ENCODE data around the gene DNAJC27.

DNAJC27 gene

GRCh38 chr2:24920098-24920808 lies 51.5 kb downstream of the DNAJC27 start, which contains the start of gene ADCY3:
Gene ADCY3 (minus strand): TSS chr2:24920237. CDS start chr2:24918987, 1,250 bp downstream.
- Histone ChIP-seq H3K4me1 (ENCODE audit: control insufficient read depth in 2 of 2, insufficient read depth in 2 of 2, low read length in 2 of 2) (peaks cover 16 to 21% of the 10 kb centered on the region in 2 donors), H3K27ac (ENCODE audit: low read depth in 2 of 2, low read length in 2 of 2) (peak within 1 kb of the TSS; percentile 24 to 49)

GRCh38 chr2:24919506-24920097 lies 52.2 kb downstream of the DNAJC27 start:
- Histone ChIP-seq H3K9ac (ENCODE audit: low read depth in 1 of 2, low read length in 2 of 2) (peak overlapping the region; percentile 35 to 67), H3K36me3 (ENCODE audit: control insufficient read depth in 2 of 2, insufficient read depth in 2 of 2, low read length in 2 of 2) (no peaks in the 10 kb centered on the region), H3K9me3 (ENCODE audit: control insufficient read depth in 2 of 2, low read length in 2 of 2) (no peaks in the 10 kb centered on the region), H3K27me3 (ENCODE audit: control insufficient read depth in 2 of 2, insufficient read depth in 2 of 2, low read length in 2 of 2) (no peaks in the 10 kb centered on the region), H3K4me1 (ENCODE audit: control insufficient read depth in 2 of 2, insufficient read depth in 2 of 2, low read length in 2 of 2) (peaks cover 20 to 25% of the 10 kb centered on the region in 2 donors), H3K4me3 (ENCODE audit: low read length in 2 of 2) (peak overlapping the region; percentile 58 to 76), H3K27ac (ENCODE audit: low read depth in 2 of 2, low read length in 2 of 2) (peak overlapping the region; percentile 24 to 49)

More at GRCh38 chr2:24920098-24920808, 51.5 kb downstream of the DNAJC27 start, which contains the start of gene ADCY3:
- Histone ChIP-seq H3K9ac (ENCODE audit: low read depth in 1 of 2, low read length in 2 of 2) (peak within 1 kb of the TSS; percentile 35 to 67), H3K27me3 (ENCODE audit: control insufficient read depth in 2 of 2, insufficient read depth in 2 of 2, low read length in 2 of 2) (no peaks in the 10 kb centered on the region), H3K4me3 (ENCODE audit: low read length in 2 of 2) (peak within 1 kb of the TSS; percentile 58 to 76), H3K36me3 (ENCODE audit: control insufficient read depth in 2 of 2, insufficient read depth in 2 of 2, low read length in 2 of 2) (no peaks in the 10 kb centered on the region), H3K9me3 (ENCODE audit: control insufficient read depth in 2 of 2, low read length in 2 of 2) (no peaks in the 10 kb centered on the region)

GRCh38 chr2:24919037-24919505 lies 52.7 kb downstream of the DNAJC27 start:
- Histone ChIP-seq H3K4me3 (ENCODE audit: low read length in 2 of 2) (peak overlapping the region; percentile 58 to 76), H3K9ac (ENCODE audit: low read depth in 1 of 2, low read length in 2 of 2) (peak overlapping the region; percentile 35 to 67), H3K27ac (ENCODE audit: low read depth in 2 of 2, low read length in 2 of 2) (peak overlapping the region; percentile 24 to 49)

GRCh38 chr2:24918326-24919036 lies 53.3 kb downstream of the DNAJC27 start:
- no peaks in the 10 kb centered on the region for H3K27me3 ChIP-seq (ENCODE audit: control insufficient read depth in 2 of 2, insufficient read depth in 2 of 2, low read length in 2 of 2)
- H3K4me1 ChIP-seq (ENCODE audit: control insufficient read depth in 2 of 2, insufficient read depth in 2 of 2, low read length in 2 of 2): peaks cover 21 to 27% of the 10 kb centered on the region in 2 donors
- H3K36me3 ChIP-seq (ENCODE audit: control insufficient read depth in 2 of 2, insufficient read depth in 2 of 2, low read length in 2 of 2): no peaks in the 10 kb centered on the region
- peak overlapping the region; percentile 58 to 76 for H3K4me3 ChIP-seq (ENCODE audit: low read length in 2 of 2)
- H3K9me3 ChIP-seq (ENCODE audit: control insufficient read depth in 2 of 2, low read length in 2 of 2): no peaks in the 10 kb centered on the region
- H3K9ac ChIP-seq (ENCODE audit: low read depth in 1 of 2, low read length in 2 of 2): peak overlapping the region in 1 of 2 donors; percentile 67
- H3K27ac ChIP-seq (ENCODE audit: low read depth in 2 of 2, low read length in 2 of 2): peak overlapping the region in 1 of 2 donors; percentile 49

More at GRCh38 chr2:24919037-24919505, 52.7 kb downstream of the DNAJC27 start:
- Histone ChIP-seq H3K4me1 (ENCODE audit: control insufficient read depth in 2 of 2, insufficient read depth in 2 of 2, low read length in 2 of 2) (peaks cover 20 to 25% of the 10 kb centered on the region in 2 donors), H3K27me3 (ENCODE audit: control insufficient read depth in 2 of 2, insufficient read depth in 2 of 2, low read length in 2 of 2) (no peaks in the 10 kb centered on the region), H3K9me3 (ENCODE audit: control insufficient read depth in 2 of 2, low read length in 2 of 2) (no peaks in the 10 kb centered on the region), H3K36me3 (ENCODE audit: control insufficient read depth in 2 of 2, insufficient read depth in 2 of 2, low read length in 2 of 2) (no peaks in the 10 kb centered on the region)

GRCh38 chr2:24917731-24918325 lies 53.9 kb downstream of the DNAJC27 start:
- peak overlapping the region in 1 of 2 donors; percentile 22 for H3K9ac ChIP-seq (ENCODE audit: low read depth in 1 of 2, low read length in 2 of 2)
- no peaks in the 10 kb centered on the region for H3K9me3 ChIP-seq (ENCODE audit: control insufficient read depth in 2 of 2, low read length in 2 of 2)
- no peak overlapping the region for H3K27ac ChIP-seq (ENCODE audit: low read depth in 2 of 2, low read length in 2 of 2)
- H3K4me1 ChIP-seq (ENCODE audit: control insufficient read depth in 2 of 2, insufficient read depth in 2 of 2, low read length in 2 of 2): peaks cover 28 to 33% of the 10 kb centered on the region in 2 donors
- peak overlapping the region; percentile 28 to 76 for H3K4me3 ChIP-seq (ENCODE audit: low read length in 2 of 2)
- H3K27me3 ChIP-seq (ENCODE audit: control insufficient read depth in 2 of 2, insufficient read depth in 2 of 2, low read length in 2 of 2): no peaks in the 10 kb centered on the region
- no peaks in the 10 kb centered on the region for H3K36me3 ChIP-seq (ENCODE audit: control insufficient read depth in 2 of 2, insufficient read depth in 2 of 2, low read length in 2 of 2)

GRCh38 chr2:24917086-24917485 lies 54.7 kb downstream of the DNAJC27 start:
- Histone ChIP-seq H3K4me3 (ENCODE audit: low read length in 2 of 2) (no peak overlapping the region), H3K27ac (ENCODE audit: low read depth in 2 of 2, low read length in 2 of 2) (no peak overlapping the region), H3K27me3 (ENCODE audit: control insufficient read depth in 2 of 2, insufficient read depth in 2 of 2, low read length in 2 of 2) (no peaks in the 10 kb centered on the region), H3K9ac (ENCODE audit: low read depth in 1 of 2, low read length in 2 of 2) (no peak overlapping the region), H3K36me3 (ENCODE audit: control insufficient read depth in 2 of 2, insufficient read depth in 2 of 2, low read length in 2 of 2) (no peaks in the 10 kb centered on the region), H3K4me1 (ENCODE audit: control insufficient read depth in 2 of 2, insufficient read depth in 2 of 2, low read length in 2 of 2) (peaks cover 31 to 36% of the 10 kb centered on the region in 2 donors), H3K9me3 (ENCODE audit: control insufficient read depth in 2 of 2, low read length in 2 of 2) (no peaks in the 10 kb centered on the region)

GRCh38 chr2:24915796-24916195 lies 56.0 kb downstream of the DNAJC27 start:
- H3K27ac ChIP-seq (ENCODE audit: low read depth in 2 of 2, low read length in 2 of 2): no peak overlapping the region
- H3K4me3 ChIP-seq (ENCODE audit: low read length in 2 of 2): no peak overlapping the region
- H3K9me3 ChIP-seq (ENCODE audit: control insufficient read depth in 2 of 2, low read length in 2 of 2): no peaks in the 10 kb centered on the region
- peaks cover 36 to 39% of the 10 kb centered on the region in 2 donors for H3K4me1 ChIP-seq (ENCODE audit: control insufficient read depth in 2 of 2, insufficient read depth in 2 of 2, low read length in 2 of 2)
- no peaks in the 10 kb centered on the region for H3K36me3 ChIP-seq (ENCODE audit: control insufficient read depth in 2 of 2, insufficient read depth in 2 of 2, low read length in 2 of 2)
- H3K27me3 ChIP-seq (ENCODE audit: control insufficient read depth in 2 of 2, insufficient read depth in 2 of 2, low read length in 2 of 2): no peaks in the 10 kb centered on the region
- no peak overlapping the region for H3K9ac ChIP-seq (ENCODE audit: low read depth in 1 of 2, low read length in 2 of 2)

- H3K36me3 ChIP-seq (ENCODE audit: control insufficient read depth in 2 of 2, insufficient read depth in 2 of 2, low read length in 2 of 2): no peaks in the 10 kb centered on the region
- peaks cover 36% of the 10 kb centered on the region in 2 donors for H3K4me1 ChIP-seq (ENCODE audit: control insufficient read depth in 2 of 2, insufficient read depth in 2 of 2, low read length in 2 of 2)
- no peak overlapping the region for H3K9ac ChIP-seq (ENCODE audit: low read depth in 1 of 2, low read length in 2 of 2)
- no peaks in the 10 kb centered on the region for H3K27me3 ChIP-seq (ENCODE audit: control insufficient read depth in 2 of 2, insufficient read depth in 2 of 2, low read length in 2 of 2)
- peak overlapping the region in 1 of 2 donors; percentile 6 for H3K27ac ChIP-seq (ENCODE audit: low read depth in 2 of 2, low read length in 2 of 2)
- no peak overlapping the region for H3K4me3 ChIP-seq (ENCODE audit: low read length in 2 of 2)
- no peaks in the 10 kb centered on the region for H3K9me3 ChIP-seq (ENCODE audit: control insufficient read depth in 2 of 2, low read length in 2 of 2)
Observed at GRCh38 chr2:24915175-24915574, 56.6 kb downstream of the DNAJC27 start.

GRCh38 chr2:24914713-24915112 lies 57.0 kb downstream of the DNAJC27 start:
- Histone ChIP-seq H3K4me1 (ENCODE audit: control insufficient read depth in 2 of 2, insufficient read depth in 2 of 2, low read length in 2 of 2) (peaks cover 36% of the 10 kb centered on the region in 2 donors), H3K36me3 (ENCODE audit: control insufficient read depth in 2 of 2, insufficient read depth in 2 of 2, low read length in 2 of 2) (no peaks in the 10 kb centered on the region), H3K4me3 (ENCODE audit: low read length in 2 of 2) (no peak overlapping the region), H3K27ac (ENCODE audit: low read depth in 2 of 2, low read length in 2 of 2) (peak overlapping the region in 1 of 2 donors; percentile 6), H3K9ac (ENCODE audit: low read depth in 1 of 2, low read length in 2 of 2) (no peak overlapping the region), H3K9me3 (ENCODE audit: control insufficient read depth in 2 of 2, low read length in 2 of 2) (no peaks in the 10 kb centered on the region), H3K27me3 (ENCODE audit: control insufficient read depth in 2 of 2, insufficient read depth in 2 of 2, low read length in 2 of 2) (no peaks in the 10 kb centered on the region)
